A673 (cell line): Measurements from ENCODE around the gene LTBP2. TPM values are rescaled to one million over a fixed set of nuclear protein-coding genes. Genes with fewer than 3 reads are reported as not detected.

ENCODE experiments used
- BruUV-seq: library from RNA; stranded (reverse); fragments of 400-500 nt; replicated peaks from 2 replicates; lab custom pipeline; 2021; lab: Mats Ljungman, UMichigan
- CTCF ChIA-PET: fragments of 300-600 bp; sonication (Branson Sonifier 250); formaldehyde crosslinking; loops from one replicate; lab custom pipeline; 2022; ENCODE audit warnings: antibody characterized with exemption; lab: Charles Lee
- POLR2A ChIA-PET: fragments of 300-600 bp; sonication (Branson Sonifier 250); formaldehyde crosslinking; loops from one replicate; lab custom pipeline; 2022; ENCODE audit warnings: antibody characterized with exemption; ENCODE audit not compliant: low non-redundant PET; lab: Charles Lee
- DNase-seq: peaks from one replicate; pipeline ENCODE4 v3.0.0-alpha.2; 2015; ENCODE audit warnings: low spot score
- H3K27ac ChIP-seq: fragments of 200-600 bp; sonication (generic); 2 replicates; pipeline ENCODE4 v1.5.1; 2016; ENCODE audit warnings: mixed run types, low read depth, mild to moderate bottlenecking, mixed read lengths, antibody characterized with exemption, low read length; ENCODE audit not compliant: poor library complexity, severe bottlenecking
- H3K27me3 ChIP-seq: fragments of 200-600 bp; sonication (generic); replicated peaks from 2 replicates; pipeline ENCODE4 v1.6.1; 2017; ENCODE audit warnings: mixed run types, low read depth, mild to moderate bottlenecking, mixed read lengths, antibody characterized with exemption, low read length; ENCODE audit not compliant: insufficient read depth, poor library complexity
- H3K36me3 ChIP-seq: fragments of 200-600 bp; sonication (generic); 2 replicates; pipeline ENCODE4 v1.6.1; 2016; ENCODE audit warnings: mixed run types, mild to moderate bottlenecking, mixed read lengths, antibody characterized with exemption, low read length; ENCODE audit not compliant: insufficient read depth, poor library complexity, severe bottlenecking
- H3K4me1 ChIP-seq: fragments of 200-600 bp; sonication (generic); 2 replicates; pipeline ENCODE4 v1.6.1; 2017; ENCODE audit warnings: mixed run types, mild to moderate bottlenecking, mixed read lengths, antibody characterized with exemption, low read length; ENCODE audit not compliant: insufficient read depth, poor library complexity, severe bottlenecking
- H3K4me3 ChIP-seq: fragments of 200-600 bp; sonication (generic); 2 replicates; pipeline ENCODE4 v1.5.1; 2016; ENCODE audit warnings: low read depth, mixed run types, mild to moderate bottlenecking, mixed read lengths, low read length; ENCODE audit not compliant: poor library complexity, severe bottlenecking
- H3K9me3 ChIP-seq: fragments of 200-600 bp; sonication (generic); 2 replicates; pipeline ENCODE4 v1.6.1; 2016; ENCODE audit warnings: mixed run types, low read depth, mild to moderate bottlenecking, mixed read lengths, antibody characterized with exemption, low read length; ENCODE audit not compliant: poor library complexity, severe bottlenecking
- EZH2 ChIP-seq: fragments of 200-600 bp; sonication (generic); IDR thresholded peaks from 2 replicates; pipeline ENCODE4 v1.6.1; 2017; ENCODE audit warnings: borderline replicate concordance, low read depth, mild to moderate bottlenecking, mixed read lengths, antibody characterized with exemption, low read length; ENCODE audit not compliant: poor library complexity, severe bottlenecking
- intact Hi-C: fragments of 100-400 bp; cut with micrococcal nuclease; formaldehyde crosslinking; loops from one replicate; pipeline ENCODE4 v1.10.0; 2022; ENCODE audit not compliant: unreplicated experiment
- total RNA-seq: library from RNA; stranded (reverse); gene quantifications from 2 replicates; pipeline ENCODE4 v1.2.3, GENCODE V29; 2021
- TF ChIP-seq, protein P1 (sequence below): fragments of 300-800, 200-600 bp; sonication (generic); conservative IDR thresholded peaks from 2 replicates; pipeline ENCODE4 v1.5.1; 2017; ENCODE audit warnings: low read depth, mild to moderate bottlenecking, antibody characterized with exemption, low read length, moderate library complexity, mixed read lengths

LTBP2 gene
- total RNA-seq, 1 experiment from 2014 or later, result 0.26 TPM

DNA sequence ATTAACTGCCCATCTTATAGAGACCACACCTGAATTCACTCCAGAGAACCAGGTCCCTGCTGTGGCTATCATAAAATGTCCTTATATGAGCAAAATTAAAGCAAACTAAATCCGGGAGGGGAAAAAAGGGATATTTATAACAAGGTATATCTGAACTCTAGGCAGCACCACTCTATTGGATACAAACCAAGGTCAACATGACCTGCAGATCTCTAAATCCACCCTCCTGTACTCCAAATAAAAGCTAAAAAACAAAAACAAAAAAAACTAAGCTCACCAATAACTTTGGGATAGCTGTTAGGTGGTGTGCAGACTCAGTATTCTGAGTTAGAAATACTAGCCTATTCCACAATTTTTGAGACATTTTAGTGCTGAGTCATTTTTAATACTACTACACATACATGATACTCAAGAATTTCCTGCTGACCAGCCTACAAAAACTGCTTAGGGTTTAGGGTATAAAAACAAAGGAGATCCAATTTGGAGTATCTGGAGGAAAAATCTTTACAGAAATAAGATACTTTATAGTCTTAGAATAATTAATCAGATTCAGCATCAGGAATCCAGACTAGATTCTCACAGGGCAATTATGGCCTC is 46.6 kb upstream of the LTBP2 start:
- H3K4me1 ChIP-seq, result no peaks in the 10 kb centered on the region
- DNase-seq, result no peak
- no peak overlapping the region for H3K27ac ChIP-seq
- ChIA-PET POLR2A (no interaction called here), CTCF (no interaction called here)
- no peaks in the 10 kb centered on the region for H3K27me3 ChIP-seq
- H3K4me3 ChIP-seq, result no peak overlapping the region
- no peak for TF ChIP-seq EZH2
- TF ChIP-seq, protein P1, sequence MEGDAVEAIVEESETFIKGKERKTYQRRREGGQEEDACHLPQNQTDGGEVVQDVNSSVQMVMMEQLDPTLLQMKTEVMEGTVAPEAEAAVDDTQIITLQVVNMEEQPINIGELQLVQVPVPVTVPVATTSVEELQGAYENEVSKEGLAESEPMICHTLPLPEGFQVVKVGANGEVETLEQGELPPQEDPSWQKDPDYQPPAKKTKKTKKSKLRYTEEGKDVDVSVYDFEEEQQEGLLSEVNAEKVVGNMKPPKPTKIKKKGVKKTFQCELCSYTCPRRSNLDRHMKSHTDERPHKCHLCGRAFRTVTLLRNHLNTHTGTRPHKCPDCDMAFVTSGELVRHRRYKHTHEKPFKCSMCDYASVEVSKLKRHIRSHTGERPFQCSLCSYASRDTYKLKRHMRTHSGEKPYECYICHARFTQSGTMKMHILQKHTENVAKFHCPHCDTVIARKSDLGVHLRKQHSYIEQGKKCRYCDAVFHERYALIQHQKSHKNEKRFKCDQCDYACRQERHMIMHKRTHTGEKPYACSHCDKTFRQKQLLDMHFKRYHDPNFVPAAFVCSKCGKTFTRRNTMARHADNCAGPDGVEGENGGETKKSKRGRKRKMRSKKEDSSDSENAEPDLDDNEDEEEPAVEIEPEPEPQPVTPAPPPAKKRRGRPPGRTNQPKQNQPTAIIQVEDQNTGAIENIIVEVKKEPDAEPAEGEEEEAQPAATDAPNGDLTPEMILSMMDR, result no peak
- H3K9me3 ChIP-seq, result no peaks in the 10 kb centered on the region
- peaks cover 19% of the 10 kb centered on the region for H3K36me3 ChIP-seq
- no TSS peak for BruUV-seq
- intact Hi-C loops, result no loop called here

DNA sequence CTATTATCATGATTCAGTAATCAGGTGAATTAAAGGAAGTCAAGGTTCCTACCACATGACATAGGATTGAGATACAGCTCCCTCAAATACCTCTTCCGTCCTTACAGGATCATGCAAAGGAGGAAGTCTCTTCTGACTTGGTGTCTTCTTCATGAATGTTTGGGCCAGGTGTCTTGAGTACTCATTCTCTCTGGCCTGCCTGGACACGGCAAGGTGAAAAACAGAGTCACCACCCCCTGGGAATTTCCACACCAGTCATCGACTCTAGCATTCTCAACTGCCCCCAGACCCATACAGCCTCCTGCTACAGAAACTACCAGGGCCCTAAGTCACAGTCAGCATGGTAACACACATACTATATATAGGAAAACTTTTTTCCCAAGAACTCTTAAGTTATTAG is 44.9 kb upstream of the LTBP2 start:
- CTCF ChIA-PET, result no interaction called here
- peaks cover 8% of the 10 kb centered on the region for H3K36me3 ChIP-seq
- H3K27me3 ChIP-seq, result no peaks in the 10 kb centered on the region
- BruUV-seq, result no TSS peak
- no peaks in the 10 kb centered on the region for H3K4me1 ChIP-seq
- no peak overlapping the region for H3K27ac ChIP-seq
- no peak for TF ChIP-seq EZH2
- TF ChIP-seq, protein P1, result no peak
- no peak for DNase-seq
- H3K9me3 ChIP-seq, result no peaks in the 10 kb centered on the region
- no peak overlapping the region for H3K4me3 ChIP-seq
- POLR2A ChIA-PET, result no interaction called here
- intact Hi-C loops, result no loop called here

DNA sequence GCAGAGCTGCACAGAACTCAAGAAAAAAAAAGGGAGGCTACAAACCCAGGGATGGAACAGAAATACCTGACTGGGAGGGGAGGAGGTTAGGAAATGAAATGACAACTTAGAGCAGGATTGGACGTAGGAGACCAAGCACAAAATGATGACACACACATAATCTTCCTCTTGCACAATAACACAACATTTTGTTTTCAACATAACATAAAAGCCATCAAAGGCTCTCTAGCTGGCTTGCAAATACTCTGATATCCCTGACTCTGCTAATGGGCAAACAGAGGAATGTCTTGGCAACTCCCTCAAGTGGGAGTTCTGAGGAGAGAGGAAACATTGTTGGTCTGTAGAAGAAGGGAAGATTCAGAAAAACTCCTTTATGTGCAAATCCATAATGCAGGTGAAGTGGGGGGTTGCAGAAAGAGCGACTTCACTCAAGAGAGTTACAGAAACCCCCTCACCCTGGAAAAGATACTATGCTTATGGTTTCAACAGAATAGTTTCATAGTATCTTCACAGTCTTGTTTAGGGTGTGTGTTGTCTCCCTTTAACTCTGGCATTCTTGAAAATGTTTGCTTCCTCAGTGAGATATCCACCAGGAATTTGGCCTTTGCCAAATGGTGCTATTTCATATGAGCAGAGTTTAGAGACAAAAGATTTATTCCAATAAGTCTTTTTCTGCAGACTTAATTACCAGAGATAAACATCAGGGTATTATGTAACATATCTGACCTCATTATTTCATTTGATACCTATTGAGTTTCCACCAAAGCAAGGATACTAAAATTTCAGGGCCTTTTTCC is 43.8 kb upstream of the LTBP2 start:
- ChIA-PET POLR2A (no interaction called here), CTCF (no interaction called here)
- intact Hi-C loops, result no loop called here
- Histone ChIP-seq H3K27me3 (no peaks in the 10 kb centered on the region), H3K27ac (no peak overlapping the region), H3K36me3 (peaks cover 5% of the 10 kb centered on the region), H3K4me3 (no peak overlapping the region), H3K9me3 (no peaks in the 10 kb centered on the region), H3K4me1 (no peaks in the 10 kb centered on the region)
- no peak for DNase-seq
- no TSS peak for BruUV-seq
- TF ChIP-seq EZH2, result no peak
- TF ChIP-seq, protein P1, result no peak
